Measurements from ENCODE around the gene SPATA13.

Gene SPATA13

DNA sequence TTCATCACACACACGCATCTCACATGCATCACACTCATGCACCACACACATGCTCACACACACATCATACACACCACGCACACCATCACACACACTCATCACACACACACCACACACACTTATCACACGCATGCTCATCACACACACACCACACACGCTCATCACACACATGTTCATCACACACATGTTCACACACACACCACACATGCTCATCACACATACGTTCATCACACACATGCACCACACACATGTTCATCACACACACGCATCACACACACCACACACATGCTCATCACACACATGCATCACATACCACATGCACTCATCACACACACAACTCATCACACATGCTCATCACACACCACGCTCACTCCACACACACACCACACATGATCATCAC is 195.8 kb downstream of the SPATA13 start:
- Histone ChIP-seq H3K4me1 (ENCODE audit: insufficient read depth, low read length) (no peaks in the 10 kb centered on the region), H3K9me3 (ENCODE audit: control insufficient read depth, insufficient read depth, low read length) (no peaks in the 10 kb centered on the region), H3K9ac (ENCODE audit: low read depth, low read length) (no peak overlapping the region), H3K36me3 (ENCODE audit: insufficient read depth, low read length) (no peaks in the 10 kb centered on the region)
